ENCODE results near the gene PROM1. TPM values are rescaled to one million over a fixed set of nuclear protein-coding genes. Genes with fewer than 3 reads are reported as not detected.

The PROM1 gene
- total RNA-seq, 1 experiment from 2014 or later, result 17.7 TPM

DNA sequence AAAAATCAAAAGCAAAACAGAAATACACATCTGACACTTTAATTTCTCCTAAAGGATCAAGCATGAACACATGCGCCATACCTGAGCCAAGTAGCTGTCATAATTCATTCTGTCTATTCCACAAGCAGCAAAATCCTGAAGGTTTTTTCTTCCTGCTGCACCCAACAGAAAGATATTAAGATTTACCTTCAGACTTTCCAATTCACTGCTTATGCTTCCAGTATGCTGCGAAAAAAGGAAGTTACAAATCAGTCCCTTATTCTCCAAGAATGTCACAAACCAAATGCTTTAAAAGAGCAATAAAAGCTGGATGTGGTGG, 91.7 kb downstream of the PROM1 start:
- Histone ChIP-seq H3K4me3 (replicated peaks in 1 of 2; ENCODE audit: low read depth in 1 of 2, low read length in 2 of 2) (no peak overlapping the region), H4K20me1 (ENCODE audit: insufficient read depth) (no peaks in the 10 kb centered on the region), H3K4me1 (ENCODE audit: control insufficient read depth in 1 of 2, insufficient read depth in 2 of 2, low read length in 2 of 2) (no peaks in the 10 kb centered on the region), H3K9ac (ENCODE audit: low read length) (no peak overlapping the region), H3K9me2 (ENCODE audit: insufficient read depth) (no peaks in the 10 kb centered on the region), H3K27ac (ENCODE audit: low read depth, low read length) (no peak overlapping the region), H3K4me2 (ENCODE audit: low read length) (no peak overlapping the region), H3K27me3 (ENCODE audit: insufficient read depth, low read length) (no peaks in the 10 kb centered on the region), H2AFZ (ENCODE audit: low read depth, low read length, poor library complexity, severe bottlenecking) (no peak overlapping the region), H3K79me2 (ENCODE audit: insufficient read depth, low read length) (no peaks in the 10 kb centered on the region), H3K36me3 (ENCODE audit: control insufficient read depth in 1 of 2, insufficient read depth in 2 of 2, low read length in 2 of 2) (no peaks in the 10 kb centered on the region; a peak in 1 of 4 replicates), H3K9me3 (ENCODE audit: control insufficient read depth in 1 of 2, insufficient read depth in 1 of 2, low read depth in 1 of 2, low read length in 2 of 2) (no peaks in the 10 kb centered on the region)
- intact Hi-C loops (cut with micrococcal nuclease), result no loop called here
- BruUV-seq (replicated peaks), result no TSS peak
- POLR2A ChIA-PET, result no interaction called here
- DNase-seq (ENCODE audit: low read depth, low spot score) (no peak), ATAC-seq (no peak)
- TF ChIP-seq RAD21 (IDR thresholded peaks at IDR 0.05; ENCODE audit: low read depth) (no peak), SRF (IDR thresholded peaks at IDR 0.05; ENCODE audit: low read depth) (no peak), EZH2 (IDR thresholded peaks at IDR 0.05) (no peak), POLR2AphosphoS5 (IDR thresholded peaks at IDR 0.05; ENCODE audit: low read depth, low read length) (no peak), CBX3 (IDR thresholded peaks at IDR 0.05; ENCODE audit: low read depth) (no peak), REST (IDR thresholded peaks at IDR 0.05; ENCODE audit: low read depth) (no peak)
- TF ChIP-seq, protein P1, sequence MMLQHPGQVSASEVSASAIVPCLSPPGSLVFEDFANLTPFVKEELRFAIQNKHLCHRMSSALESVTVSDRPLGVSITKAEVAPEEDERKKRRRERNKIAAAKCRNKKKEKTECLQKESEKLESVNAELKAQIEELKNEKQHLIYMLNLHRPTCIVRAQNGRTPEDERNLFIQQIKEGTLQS (IDR thresholded peaks at IDR 0.05), result no peak
- CTCF ChIA-PET, result interaction anchor here (1.0 kb wide), 1 partner anchor 110 kb away, joined by 3 read pairs; no protein-coding TSS in a partner anchor
- RAD21 ChIA-PET (ENCODE audit: low non-redundant PET in 1 of 2, low total read pairs in 2 of 2, uncharacterized antibody in 2 of 2, unreplicated experiment in 2 of 2), result no interaction called here

Measured in HCT116 (cell line).